NCI-H2196 treated with DMSO at 0.1 percent for 48 hours (cell line): ENCODE data around the gene KRT71.
"Not testable (repeated sequence)": the region's sequence is repeated elsewhere in the genome, so short reads cannot be mapped to it uniquely, and the experiment has no call there.

Experiments
- DNase-seq: peaks from one replicate; lab custom pipeline; 2025; ENCODE audit not compliant: unreplicated experiment; lab: John Stamatoyannopoulos, UW

The KRT71 gene

DNA sequence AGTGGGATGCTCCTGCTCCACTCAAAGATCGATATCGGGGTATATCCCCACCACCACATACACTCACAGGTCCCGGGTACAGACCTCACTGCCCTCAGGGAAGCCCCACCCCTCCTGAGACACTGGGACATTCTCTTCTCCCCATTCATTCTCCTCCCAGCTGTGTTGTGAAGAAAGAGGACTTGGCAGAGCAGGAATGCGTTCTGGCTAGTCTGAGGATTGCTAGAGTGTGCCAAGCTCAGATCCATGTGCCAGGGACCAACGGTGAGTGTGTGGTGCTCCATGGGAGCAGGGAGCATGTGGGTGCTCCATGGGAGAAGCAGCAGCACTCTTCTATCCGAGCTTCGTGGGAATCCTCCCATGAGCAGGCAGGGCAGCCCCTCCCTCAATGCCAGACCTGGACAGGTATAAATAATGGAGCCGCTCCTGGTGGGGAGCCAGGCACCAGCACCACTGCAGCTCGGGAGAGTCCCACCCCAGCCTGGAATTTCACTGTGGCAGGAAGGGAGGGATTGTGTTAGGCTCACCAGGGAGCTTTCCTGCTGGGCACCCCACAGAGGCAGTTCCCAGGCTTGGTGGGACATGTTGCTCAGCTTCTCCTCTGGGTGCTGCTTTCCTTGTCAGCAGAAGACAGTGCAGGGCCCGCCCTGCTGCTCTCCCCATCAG, 30.5 kb downstream of the KRT71 start:
- DNase-seq: no peak

- DNase-seq: no peak
Observed at GRCh38 chr12:52521568-52522266, 31.2 kb downstream of the KRT71 start.

DNA sequence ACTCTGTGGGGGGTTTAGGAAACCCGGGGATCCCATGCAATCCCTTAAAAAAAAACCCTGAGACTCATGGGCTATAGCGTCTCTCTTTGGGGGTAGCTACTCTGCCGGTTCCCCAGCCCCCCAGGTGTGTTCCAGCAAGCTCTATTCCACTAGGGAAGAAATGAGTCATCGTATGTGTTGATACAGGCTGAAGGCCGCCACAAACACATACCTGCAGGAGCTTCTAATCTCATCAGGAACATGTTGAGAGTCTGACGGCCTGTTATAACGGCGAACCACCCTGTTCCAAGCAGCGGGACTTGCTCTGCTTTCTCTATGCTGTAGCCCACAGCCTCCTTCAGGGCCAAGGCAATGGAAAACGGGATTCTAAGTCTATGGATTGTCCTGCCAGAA, 31.8 kb downstream of the KRT71 start:
- DNase-seq: no peak

DNA sequence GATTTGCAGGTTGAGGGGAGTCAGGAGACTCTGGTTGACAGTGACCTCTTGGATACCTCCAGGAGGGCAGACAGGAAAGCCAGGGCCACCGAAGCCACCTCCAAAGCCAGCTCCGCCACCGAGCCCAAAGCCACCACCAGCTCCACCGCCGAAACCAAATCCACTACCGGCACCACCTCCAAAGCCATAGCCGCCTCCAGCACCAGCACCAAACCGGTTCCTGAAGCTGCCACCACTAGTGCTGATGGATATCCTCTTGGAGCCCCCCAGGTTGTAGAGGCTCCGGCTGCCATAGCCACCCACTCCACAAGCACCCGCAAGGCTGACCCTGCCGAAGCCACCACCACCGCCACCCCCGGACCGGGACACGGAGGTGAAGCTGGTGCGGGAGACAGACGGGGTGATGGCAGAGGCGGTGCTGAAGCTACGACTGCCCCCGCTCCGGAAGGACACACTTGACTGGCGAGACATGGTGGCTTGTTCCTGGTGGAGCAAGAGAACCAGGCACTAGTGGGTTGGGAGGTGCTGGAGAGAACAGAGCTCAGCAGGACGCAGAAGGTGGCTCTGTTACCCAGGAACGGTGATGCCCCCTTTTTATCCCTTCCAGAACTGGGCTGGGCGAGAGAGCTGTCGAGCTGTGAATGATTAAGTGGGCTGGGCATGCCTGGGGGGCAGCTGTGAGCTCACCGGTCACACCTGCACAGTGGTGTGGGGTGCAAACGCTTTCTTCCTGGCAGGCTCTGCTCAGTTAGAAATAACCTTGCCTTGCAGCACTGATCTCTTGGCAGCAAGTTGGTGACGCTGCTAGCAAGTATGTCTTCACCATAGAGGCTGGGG, 32.9 kb downstream of the KRT71 start, which contains the start of gene KRT5:
KRT5 (minus strand) TSS at position 569 of the 837 bp plus-strand sequence; CDS start at position 471, 98 bp downstream.
- no peak for DNase-seq

DNA sequence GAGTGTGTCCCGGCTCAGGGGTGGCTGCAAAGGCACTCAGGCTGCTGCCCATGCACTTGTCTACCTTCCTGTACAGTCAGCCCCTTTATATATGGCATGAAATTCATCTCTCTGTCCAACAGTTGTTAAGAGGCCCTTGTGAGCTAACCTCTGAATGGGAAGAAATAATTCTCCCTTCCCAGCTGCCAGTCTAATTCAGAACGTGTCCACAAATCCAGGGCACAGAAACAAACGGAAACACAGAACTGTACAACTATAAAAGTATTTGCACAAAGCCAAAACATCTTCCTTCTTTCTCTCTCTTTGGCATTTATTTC, 33.6 kb downstream of the KRT71 start:
- DNase-seq: no peak

GRCh38 chr12:52518574-52519386, 34.2 kb downstream of the KRT71 start:
- no peak for DNase-seq

DNA sequence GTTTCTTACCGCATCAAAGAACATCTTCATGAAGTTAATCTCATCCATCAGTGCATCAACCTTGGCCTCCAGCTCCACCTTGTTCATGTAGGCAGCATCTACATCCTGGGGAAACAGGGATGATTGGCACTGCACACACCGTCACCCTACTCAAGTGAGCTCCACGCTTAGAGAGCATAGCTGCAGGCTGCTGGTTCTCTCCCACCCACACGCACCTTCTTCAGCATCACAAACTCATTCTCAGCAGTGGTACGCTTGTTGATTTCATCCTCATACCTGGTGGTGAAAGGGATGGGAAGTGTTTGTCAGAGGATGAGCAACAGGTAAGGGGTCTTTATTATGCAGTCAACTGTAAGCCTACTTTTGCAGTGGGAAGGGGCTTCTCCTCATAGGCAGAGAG, 35.1 kb downstream of the KRT71 start:
- DNase-seq: no peak

DNA sequence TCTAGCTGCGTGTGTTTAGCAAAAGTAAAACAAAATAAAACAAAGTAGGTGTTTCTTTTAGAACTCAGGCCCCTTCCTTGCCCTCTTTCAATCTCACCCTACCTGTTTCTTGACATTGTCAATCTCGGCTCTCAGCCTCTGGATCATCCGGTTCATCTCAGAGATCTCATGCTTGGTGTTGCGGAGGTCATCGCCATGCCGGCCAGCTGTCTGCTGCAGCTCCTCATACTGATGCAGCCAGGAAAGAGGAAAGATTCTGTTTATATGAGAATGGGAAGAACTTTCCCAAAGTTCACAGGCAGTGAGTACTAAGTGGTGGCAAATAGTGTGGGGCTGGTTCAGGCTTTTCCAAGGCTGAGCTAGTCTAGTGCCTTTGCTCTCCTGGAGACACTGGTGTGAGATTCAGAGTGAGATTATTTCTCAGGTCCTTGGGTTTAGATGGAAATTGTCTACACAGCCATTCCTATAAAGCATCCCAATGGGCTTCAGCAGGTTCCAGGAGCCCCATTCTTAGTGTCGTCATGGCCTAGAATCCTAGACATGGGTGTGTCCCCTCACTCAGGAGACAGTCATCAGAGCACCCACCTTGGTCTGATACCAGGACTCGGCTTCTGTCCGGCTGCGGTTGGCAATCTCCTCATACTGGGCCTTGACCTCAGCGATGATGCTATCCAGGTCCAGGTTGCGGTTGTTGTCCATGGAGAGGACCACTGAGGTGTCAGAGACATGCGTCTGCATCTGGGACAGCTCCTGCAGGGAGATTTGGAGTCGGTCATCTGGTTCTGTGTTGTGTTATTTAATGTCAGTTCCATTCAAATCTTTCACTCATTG, 35.7 kb downstream of the KRT71 start:
- DNase-seq: no peak

DNA sequence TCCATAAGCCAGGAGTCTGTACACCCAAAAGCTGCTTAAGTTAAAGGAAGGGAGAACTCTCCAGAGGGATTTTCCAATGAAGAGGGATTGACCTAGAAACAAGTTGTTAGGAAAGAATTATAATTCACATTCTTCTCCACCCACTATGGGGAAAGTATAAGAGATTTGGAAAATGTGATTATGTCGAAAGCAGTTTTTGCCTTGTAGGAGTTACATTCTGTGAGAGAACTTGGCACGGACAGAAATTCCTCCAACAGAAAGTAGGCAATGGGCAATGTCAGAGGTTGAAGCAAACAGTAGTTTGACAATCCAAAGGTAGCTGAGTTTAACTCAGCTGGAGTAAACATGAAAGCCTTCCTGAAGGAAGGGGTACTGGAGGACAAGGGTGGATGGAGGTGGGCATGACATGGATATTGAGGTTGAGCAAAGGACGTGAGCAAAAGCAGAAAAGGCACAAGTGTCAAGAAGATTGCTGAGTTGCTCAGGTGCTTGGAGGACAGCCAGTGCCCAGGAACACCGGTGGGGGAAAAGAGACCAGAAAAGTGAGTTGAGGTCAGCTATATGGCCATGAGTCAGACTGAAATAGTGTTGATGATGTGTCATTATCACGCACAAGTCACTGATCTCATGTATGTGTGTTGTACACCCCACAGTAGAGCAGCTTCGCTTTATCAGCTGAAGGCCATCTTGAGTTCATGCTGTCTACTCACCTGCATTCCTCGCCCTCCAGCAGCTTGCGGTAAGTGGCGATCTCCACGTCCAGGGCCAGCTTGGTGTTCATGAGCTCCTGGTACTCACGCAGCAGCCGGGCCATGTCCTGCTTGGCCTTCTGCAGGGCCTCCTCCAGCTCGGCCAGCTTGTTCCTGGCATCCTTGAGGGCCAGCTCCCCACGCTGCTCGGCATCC, 36.8 kb downstream of the KRT71 start:
- no peak for DNase-seq

DNA sequence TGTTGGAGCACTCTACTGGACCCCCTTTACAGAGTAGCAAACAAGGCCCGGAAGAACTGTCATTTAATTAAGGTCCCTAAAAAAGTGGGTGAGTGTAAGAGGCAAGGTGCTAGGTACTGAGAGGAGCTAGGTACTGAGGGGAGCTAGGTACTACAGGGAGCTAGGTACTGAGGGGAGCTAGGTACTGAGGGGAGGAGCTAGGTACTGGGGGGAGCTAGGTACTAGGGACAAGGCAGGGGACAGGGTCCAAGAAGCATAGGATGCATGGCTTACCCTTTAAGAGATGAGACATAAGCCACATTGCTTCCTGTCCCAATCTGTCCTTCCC, 37.7 kb downstream of the KRT71 start:
- DNase-seq: no peak

GRCh38 chr12:52514471-52515318, 38.2 kb downstream of the KRT71 start:
- no peak for DNase-seq

- no peak for DNase-seq
Observed at GRCh38 chr12:52513736-52514135, 39.2 kb downstream of the KRT71 start.

DNA sequence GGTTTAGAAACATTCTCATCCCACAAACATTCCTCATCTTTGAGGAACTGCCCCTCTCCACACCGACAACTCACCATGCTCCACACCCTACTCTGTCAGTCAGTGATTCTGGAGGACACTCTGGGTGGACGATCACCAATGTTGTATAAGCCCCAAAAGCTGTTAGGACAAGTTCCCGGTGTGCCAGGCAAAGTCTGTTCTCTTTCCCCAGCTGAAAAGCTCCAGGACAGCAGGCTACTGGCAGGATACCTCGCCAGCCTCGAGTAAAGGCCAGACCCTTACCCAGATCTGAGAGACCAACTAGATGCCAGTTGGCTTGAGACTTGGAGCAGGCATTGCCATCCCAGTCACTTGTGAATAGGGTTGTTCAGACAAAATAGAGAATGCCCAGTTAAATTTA, 44.7 kb downstream of the KRT71 start:
- no peak for DNase-seq

DNA sequence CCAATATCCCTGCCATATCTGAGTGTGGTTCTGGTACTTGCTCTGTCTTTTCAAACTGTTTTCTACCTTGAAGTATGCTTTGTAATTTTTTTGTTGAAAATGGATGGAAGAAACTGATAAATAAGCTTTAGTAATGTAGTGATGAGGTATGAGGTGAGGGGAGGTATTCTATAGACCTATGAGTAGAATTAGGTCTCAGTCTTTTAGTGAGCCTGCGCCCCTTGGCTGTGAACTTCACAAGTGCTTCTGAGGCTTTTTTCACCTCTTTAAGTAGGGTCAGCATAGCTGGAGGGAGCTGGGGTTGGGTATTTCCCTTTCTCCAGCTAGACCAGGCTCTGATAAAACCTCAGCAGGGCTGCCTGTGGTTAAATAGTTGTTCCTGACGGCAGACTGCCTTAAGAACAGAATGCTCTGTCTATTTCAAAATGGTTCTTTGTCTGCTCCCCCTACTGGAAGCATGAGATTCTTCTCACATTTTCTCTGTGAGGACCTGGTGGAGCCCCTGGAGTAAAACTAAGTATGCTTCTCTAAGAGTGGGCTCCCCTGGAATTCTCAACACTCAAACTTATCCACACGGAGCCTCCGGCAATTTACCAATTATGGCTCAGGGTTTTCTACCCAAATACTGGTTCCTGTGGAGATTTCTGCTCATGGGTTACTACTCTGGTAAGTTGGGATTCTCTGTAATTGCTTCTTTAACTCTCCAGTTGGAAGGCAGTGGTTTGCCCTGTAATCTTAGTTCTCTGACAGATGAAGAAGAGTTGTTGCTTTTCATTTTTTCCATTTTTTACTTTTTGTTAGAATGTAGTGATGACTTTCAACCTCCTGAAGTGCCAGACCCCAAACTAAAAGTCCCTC, 45.9 kb downstream of the KRT71 start:
- DNase-seq: no peak

GRCh38 chr12:52502877-52503276, 50.1 kb downstream of the KRT71 start:
- DNase-seq: no peak

- DNase-seq: no peak
Observed at GRCh38 chr12:52501490-52501889, 51.5 kb downstream of the KRT71 start.

DNA sequence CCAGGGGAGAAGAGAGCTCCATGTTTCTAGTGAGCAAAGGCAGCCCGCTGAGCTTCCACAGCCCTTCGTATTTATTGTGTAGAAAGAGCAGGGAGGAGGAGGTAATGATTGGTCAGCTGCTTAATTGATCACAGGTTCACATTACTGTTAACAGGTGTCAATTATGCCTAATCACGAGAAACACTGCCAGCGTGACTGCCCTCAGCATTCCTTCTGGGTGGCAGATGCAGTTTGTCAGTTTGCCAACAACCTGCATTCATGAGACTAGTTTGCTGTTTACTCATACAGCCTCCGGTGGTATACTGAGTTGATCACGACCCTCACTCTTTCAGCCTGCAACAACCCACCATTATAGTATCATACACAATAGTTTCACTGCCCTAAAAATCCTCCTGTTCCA, 52.4 kb downstream of the KRT71 start:
- DNase-seq: not testable (repeated sequence)
